HEK293 (cell line): ENCODE data around the gene MAS1.

Experiments used
- CTCF ChIA-PET: fragments of 350-600 bp; formaldehyde crosslinking; extraction: SDS; loops from one replicate; lab custom pipeline; 2021; ENCODE audit warnings: antibody characterized with exemption; lab: Yijun Ruan, JAX
- POLR2A ChIA-PET: fragments of 300-600 bp; formaldehyde crosslinking; extraction: SDS; loops from one replicate; lab custom pipeline; 2020; ENCODE audit warnings: antibody characterized with exemption, inconsistent platforms; lab: Yijun Ruan, JAX
- H3K27ac ChIP-seq: fragments of 200-500 bp; sonication (Bioruptor generic); 2 replicates; pipeline ENCODE4 v1.5.1; 2014; ENCODE audit warnings: low read depth, low read length, control low read depth, inconsistent platforms; ENCODE audit errors: extremely low read depth
- H3K36me3 ChIP-seq, 2 experiments: fragments of 200-500 bp in 1 of 2; sonication (Bioruptor generic) in 1 of 2; 1 replicate in 1 of 2; 2 replicates in 1 of 2; pipeline ENCODE4 v1.5.1; 2014 to 2017; ENCODE audit warnings: inconsistent platforms in 2 of 2, low read length in 2 of 2; ENCODE audit not compliant: control insufficient read depth in 2 of 2, insufficient read depth in 1 of 2
- H3K4me1 ChIP-seq: fragments of 200-500 bp; sonication (Bioruptor generic); 2 replicates; pipeline ENCODE4 v1.5.1; 2014; ENCODE audit warnings: mild to moderate bottlenecking, low read length, inconsistent platforms; ENCODE audit not compliant: control insufficient read depth, insufficient read depth
- H3K4me3 ChIP-seq: 2 replicates; pipeline ENCODE4 v1.5.1; 2011; ENCODE audit warnings: low read depth, mild to moderate bottlenecking, control low read depth, low read length, moderate library complexity
- H3K9me3 ChIP-seq: fragments of 200-500 bp; sonication (Bioruptor generic); 2 replicates; pipeline ENCODE4 v1.5.1; 2014; ENCODE audit warnings: low read depth, low read length, inconsistent platforms; ENCODE audit not compliant: control insufficient read depth, insufficient read depth
- BCL6B ChIP-seq: fragments of 450-650 bp; formaldehyde crosslinking; IDR thresholded peaks from 2 replicates; pipeline ENCODE4 v1.5.1; 2017; ENCODE audit warnings: missing biosample characterization, missing genetic modification characterization
- IKZF3 ChIP-seq: fragments of 450-650 bp; IDR thresholded peaks from 2 replicates; pipeline ENCODE4 v1.5.0; 2018; ENCODE audit warnings: missing biosample characterization, mild to moderate bottlenecking, missing genetic modification characterization, moderate library complexity
- INSM2 ChIP-seq: fragments of 450-650 bp; formaldehyde crosslinking; IDR thresholded peaks from 2 replicates; pipeline ENCODE4 v1.5.1; 2016; ENCODE audit warnings: missing biosample characterization, missing genetic modification characterization
- ZBTB21 ChIP-seq: fragments of 450-650 bp; formaldehyde crosslinking; IDR thresholded peaks from 2 replicates; pipeline ENCODE4 v1.5.1; 2017; ENCODE audit warnings: missing biosample characterization, missing genetic modification characterization
- ZFHX2 ChIP-seq: fragments of 450-650 bp; formaldehyde crosslinking; conservative IDR thresholded peaks from 2 replicates; pipeline ENCODE4 v1.5.1; 2016; ENCODE audit warnings: missing biosample characterization, missing genetic modification characterization
- ZNF114 ChIP-seq: fragments of 450-650 bp; formaldehyde crosslinking; IDR thresholded peaks from 2 replicates; pipeline ENCODE4 v1.5.0; 2017; ENCODE audit warnings: missing biosample characterization, missing genetic modification characterization
- ZNF184 ChIP-seq: fragments of 450-650 bp; IDR thresholded peaks from 2 replicates; pipeline ENCODE4 v1.5.1; 2018; ENCODE audit warnings: missing biosample characterization, mild to moderate bottlenecking, missing genetic modification characterization
- ZNF202 ChIP-seq: fragments of 450-650 bp; formaldehyde crosslinking; IDR thresholded peaks from 2 replicates; pipeline ENCODE4 v1.5.1; 2016; ENCODE audit warnings: missing biosample characterization, missing genetic modification characterization, borderline replicate concordance
- ZNF24 ChIP-seq: fragments of 450-650 bp; formaldehyde crosslinking; IDR thresholded peaks from 2 replicates; pipeline ENCODE4 v1.5.1; 2016; ENCODE audit warnings: missing biosample characterization, missing genetic modification characterization
- ZNF26 ChIP-seq: fragments of 450-650 bp; formaldehyde crosslinking; IDR thresholded peaks from 2 replicates; pipeline ENCODE4 v1.5.1; 2016; ENCODE audit warnings: missing biosample characterization, missing genetic modification characterization
- ZNF394 ChIP-seq: fragments of 450-650 bp; formaldehyde crosslinking; IDR thresholded peaks from 2 replicates; pipeline ENCODE4 v1.5.1; 2016; ENCODE audit warnings: missing biosample characterization, missing genetic modification characterization, mild to moderate bottlenecking, moderate library complexity, borderline replicate concordance
- ZNF514 ChIP-seq: fragments of 450-650 bp; formaldehyde crosslinking; IDR thresholded peaks from 2 replicates; pipeline ENCODE4 v1.5.1; 2016; ENCODE audit warnings: missing biosample characterization, missing genetic modification characterization
- ZNF623 ChIP-seq: fragments of 450-650 bp; formaldehyde crosslinking; IDR thresholded peaks from 2 replicates; pipeline ENCODE4 v1.5.1; 2016; ENCODE audit warnings: missing biosample characterization, missing genetic modification characterization
- ZNF645 ChIP-seq: fragments of 450-650 bp; formaldehyde crosslinking; IDR thresholded peaks from 2 replicates; pipeline ENCODE4; 2016; ENCODE audit warnings: missing biosample characterization, missing genetic modification characterization
- ZSCAN18 ChIP-seq: fragments of 450-650 bp; formaldehyde crosslinking; IDR thresholded peaks from 2 replicates; pipeline ENCODE4 v1.5.1; 2016; ENCODE audit warnings: missing biosample characterization, missing genetic modification characterization

The MAS1 gene

GRCh38 chr6:159939591-159940016 is 48.8 kb downstream of the MAS1 start:
- POLR2A ChIA-PET = no interaction called here
- no peaks in the 10 kb centered on the region for H3K36me3 ChIP-seq
- no peaks in the 10 kb centered on the region for H3K4me1 ChIP-seq
- H3K9me3 ChIP-seq = no peaks in the 10 kb centered on the region
- no peak overlapping the region for H3K4me3 ChIP-seq
- TF ChIP-seq ZBTB21 (tag by site-specific recombination) = no peak
- no peak for TF ChIP-seq ZNF514 (tag by site-specific recombination)
- TF ChIP-seq BCL6B = no peak
- no peak for TF ChIP-seq ZFHX2 (tag by site-specific recombination)
- no peak for TF ChIP-seq ZNF645
- TF ChIP-seq ZNF394 = no peak
- no peak for TF ChIP-seq ZNF623
- TF ChIP-seq ZNF114 (tag by site-specific recombination) = no peak
- no peak for TF ChIP-seq ZNF184 (tag by site-specific recombination)
- no peak for TF ChIP-seq INSM2 (tag by site-specific recombination)
- TF ChIP-seq ZSCAN18 (tag by site-specific recombination) = no peak
- no peak for TF ChIP-seq IKZF3 (tag by site-specific recombination)
- no peak for TF ChIP-seq ZNF24 (tag by site-specific recombination)
- no peak for TF ChIP-seq ZNF26 (tag by site-specific recombination)
- no peak for TF ChIP-seq ZNF202 (tag by site-specific recombination)
- TF ChIP-seq, all 188 proteins: peak for 0
- H3K27ac ChIP-seq = no peak overlapping the region
- CTCF ChIA-PET = interaction anchor here (0.8 to 1.3 kb wide), 3 partner anchors 9 to 11 kb away, joined by 3 read pairs; no protein-coding TSS in a partner anchor
